HL-60/S4 treated with retinoic acid at 250 ng/mL for 4 days and 3 days (cell line): Measurements from ENCODE around the gene ATP2A2.

Experiments
- in situ Hi-C: fragments of 300-500 bp; cut with MboI; formaldehyde crosslinking; loops from 2 replicates; pipeline ENCODE4 v1.7.0; 2022; ENCODE audit warnings: low sequenced_read_pairs

The ATP2A2 gene

DNA sequence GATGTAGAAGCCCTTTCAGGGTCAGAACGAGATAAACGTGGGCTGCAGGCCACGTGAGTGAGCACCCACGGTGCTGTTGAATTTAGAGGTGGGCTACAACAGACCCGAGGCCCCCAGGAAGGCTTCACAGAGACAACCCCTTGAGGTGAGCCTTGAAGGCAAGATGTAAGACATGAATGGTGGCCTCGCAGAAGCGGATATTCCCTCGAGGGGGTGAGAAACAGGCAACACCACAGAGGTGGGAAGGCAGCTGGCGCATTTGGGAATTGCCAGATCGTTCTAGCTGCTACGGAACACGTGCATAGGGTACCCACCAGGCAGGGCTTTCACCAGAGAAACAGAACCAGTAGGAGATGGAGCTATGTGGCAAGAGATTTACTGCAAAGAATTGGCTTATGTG, 22.6 kb upstream of the ATP2A2 start:
- in situ Hi-C loops: no loop called here

DNA sequence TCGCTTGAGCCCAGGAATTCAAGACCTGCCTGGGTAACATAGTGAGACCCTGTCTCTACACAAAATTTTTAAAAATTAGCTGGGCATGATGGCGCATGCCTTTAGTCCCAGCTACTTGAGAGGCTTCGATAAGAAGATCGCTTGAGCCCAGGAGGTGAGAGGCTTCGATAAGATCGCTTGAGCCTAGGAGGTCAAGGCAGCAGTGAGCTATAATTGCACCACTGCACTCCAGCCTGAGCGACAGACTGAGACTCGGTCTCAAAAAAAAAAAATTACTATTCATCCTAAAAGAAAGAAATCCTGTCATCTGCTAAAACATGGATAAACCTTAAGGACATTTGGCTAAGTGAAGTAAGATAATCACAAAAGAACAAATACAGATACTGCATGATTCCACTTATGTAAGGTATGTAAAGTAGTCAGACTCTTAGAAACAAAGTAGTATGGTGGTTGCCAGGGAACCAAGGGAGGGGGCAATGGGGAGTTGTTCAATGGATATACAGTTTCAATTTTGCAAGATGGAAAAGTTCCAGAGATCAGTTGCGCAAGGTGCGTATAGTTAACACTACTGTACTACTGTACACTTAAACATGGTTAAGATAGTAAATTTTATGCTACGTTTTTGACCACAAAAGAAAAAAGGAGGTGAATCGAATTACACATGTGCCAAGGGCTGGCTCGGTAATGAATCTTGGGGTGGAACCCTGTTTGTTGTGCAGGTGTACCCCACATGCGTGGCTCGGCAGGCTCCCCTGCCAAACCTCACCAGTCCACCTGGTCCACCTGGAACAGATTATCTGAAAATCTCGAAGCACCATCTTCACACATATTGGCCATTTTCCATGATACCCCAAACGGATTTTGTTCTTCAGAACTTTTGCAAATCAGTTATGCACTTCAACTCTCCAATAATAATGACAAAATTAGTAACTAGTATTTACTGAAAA, 18.3 kb upstream of the ATP2A2 start:
- in situ Hi-C loops: no loop called here

DNA sequence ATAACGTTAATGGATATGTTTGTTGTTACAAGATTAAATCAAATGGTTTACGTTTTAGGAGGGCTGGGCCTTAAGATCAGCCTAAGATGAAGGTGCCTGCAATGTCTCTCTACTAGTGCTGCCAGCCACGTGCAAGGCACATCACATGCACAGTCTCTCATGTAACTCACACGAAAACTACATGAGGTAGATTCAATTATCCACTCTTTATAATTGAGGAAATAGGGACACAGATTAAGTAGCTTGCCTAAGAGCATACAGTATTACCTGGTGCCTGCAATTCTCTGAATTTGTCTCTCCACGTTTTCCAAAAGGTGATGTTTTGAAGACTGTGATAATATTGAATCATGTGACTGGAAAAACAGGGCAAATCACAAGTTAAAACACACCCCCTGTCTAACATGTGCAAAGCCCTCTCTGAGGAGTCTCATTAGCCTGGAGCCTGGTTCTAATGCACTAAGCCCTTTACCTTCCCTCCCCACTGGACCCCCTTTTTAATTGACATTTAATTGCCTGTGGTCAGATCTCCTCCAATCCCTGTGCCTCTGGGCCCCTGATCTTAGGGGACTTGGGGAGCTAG, 14.6 kb upstream of the ATP2A2 start:
- in situ Hi-C loops: no loop called here

DNA sequence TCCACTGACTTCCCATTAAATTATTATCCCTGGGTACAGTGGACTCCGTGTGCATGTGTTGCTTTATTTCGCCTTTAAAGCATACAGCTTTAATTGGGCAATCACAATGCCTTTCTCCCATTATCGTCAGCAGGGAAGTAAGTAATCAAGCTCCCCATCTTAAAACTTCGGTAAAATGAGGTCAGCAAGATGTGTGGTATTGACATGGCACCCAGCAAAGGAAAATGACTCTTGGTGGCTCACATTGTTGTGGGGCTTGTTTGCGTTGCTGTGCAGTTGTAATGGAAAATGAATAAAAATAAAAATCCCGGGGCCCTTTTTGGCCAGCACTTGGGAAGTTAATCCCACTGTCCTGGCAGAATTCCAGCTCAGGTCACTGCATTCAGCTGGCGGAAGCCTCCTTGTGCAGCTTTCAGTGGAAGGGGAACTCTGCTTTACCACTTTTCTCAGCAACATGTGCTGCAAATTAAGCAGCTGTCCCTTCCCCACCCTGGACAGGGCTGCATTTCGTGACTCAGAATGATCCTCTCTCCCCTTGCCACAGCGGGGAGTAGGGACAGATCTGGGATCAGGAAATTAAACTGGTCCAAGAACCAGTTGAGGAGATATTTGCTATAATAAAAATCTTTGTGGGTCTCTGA, 13.9 kb upstream of the ATP2A2 start:
- in situ Hi-C loops: no loop called here

DNA sequence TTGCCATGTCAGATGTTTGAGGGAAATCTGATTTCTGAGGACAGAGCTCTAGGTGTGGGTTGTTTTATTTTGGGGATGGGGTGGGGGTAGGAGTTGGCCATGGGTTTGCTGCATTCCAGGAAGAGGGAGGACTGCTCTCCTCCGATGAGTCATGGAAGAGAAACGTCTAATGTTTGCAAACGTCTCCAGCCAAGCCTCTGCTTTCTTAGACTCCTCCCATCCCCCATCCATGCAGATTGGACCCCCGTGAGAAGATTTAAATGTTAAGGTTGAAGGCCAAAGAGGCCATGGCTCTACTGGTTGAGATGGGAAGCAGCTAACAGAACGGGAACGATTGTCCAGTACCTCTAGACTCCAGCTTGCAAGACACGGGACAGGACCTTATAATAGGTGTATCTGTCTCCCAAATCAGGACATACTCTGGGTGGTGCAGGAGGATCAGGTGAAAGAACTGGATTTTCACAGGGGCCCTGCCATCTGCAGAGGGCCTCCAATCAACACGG, 11.4 kb upstream of the ATP2A2 start:
- in situ Hi-C loops: no loop called here

DNA sequence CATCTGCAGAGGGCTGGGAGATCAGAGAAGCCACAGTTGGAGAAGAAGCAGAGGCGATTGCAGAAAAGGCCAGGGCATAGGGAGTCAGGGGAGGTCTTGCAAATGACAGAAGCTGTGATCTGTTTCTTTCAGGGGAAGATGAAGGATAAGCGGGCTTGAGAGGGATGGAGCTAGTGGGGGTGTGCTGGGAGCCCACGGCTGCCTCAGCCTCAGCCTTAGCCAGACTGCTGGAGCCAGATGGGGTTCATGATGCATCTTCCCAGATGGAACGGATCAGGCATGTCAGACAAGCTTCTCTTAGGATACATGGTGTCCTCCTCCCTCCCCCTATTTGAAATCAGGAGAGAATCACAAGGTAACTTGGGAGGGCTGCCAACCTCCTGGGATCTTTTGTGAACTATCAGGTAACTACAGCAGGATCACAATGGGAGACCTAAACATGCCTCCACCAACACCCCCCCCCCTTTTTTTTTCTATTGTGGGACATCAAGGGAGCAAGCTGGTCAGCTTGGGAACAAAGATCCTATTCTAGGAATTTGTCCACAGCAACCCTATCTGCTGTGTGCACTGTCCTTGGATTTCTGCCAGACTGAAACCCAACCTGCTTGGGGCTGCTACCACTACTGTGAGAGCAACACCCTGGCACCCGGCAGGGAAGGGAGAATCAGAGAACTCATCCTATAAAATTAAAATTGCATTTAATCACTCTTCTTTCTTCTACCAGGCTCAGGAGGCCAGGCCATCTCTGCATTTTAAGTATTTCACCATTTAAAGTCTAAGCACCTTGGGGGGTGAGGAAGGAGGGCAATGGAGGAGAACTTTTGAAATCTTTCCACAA, 10.7 kb upstream of the ATP2A2 start:
- in situ Hi-C loops: no loop called here

DNA sequence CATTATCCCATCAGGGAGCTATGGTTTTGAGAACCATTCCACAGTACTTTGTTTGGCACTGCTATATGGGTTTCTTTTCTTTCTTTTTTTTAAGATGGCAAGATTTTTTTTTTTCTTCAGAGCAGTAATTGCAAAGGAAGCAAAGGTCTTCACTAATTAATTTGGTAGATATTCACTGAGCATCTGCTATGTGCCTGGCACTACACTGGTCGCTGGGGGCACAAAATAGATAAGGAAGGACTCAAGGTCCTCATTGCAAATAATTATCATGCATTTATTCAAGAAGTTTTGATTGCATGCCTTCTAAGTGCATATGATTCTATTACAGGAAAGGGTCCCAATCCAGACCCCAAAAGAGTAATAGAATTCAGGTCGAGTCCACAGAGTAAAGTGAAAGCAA, 10.0 kb upstream of the ATP2A2 start:
- in situ Hi-C loops: no loop called here

DNA sequence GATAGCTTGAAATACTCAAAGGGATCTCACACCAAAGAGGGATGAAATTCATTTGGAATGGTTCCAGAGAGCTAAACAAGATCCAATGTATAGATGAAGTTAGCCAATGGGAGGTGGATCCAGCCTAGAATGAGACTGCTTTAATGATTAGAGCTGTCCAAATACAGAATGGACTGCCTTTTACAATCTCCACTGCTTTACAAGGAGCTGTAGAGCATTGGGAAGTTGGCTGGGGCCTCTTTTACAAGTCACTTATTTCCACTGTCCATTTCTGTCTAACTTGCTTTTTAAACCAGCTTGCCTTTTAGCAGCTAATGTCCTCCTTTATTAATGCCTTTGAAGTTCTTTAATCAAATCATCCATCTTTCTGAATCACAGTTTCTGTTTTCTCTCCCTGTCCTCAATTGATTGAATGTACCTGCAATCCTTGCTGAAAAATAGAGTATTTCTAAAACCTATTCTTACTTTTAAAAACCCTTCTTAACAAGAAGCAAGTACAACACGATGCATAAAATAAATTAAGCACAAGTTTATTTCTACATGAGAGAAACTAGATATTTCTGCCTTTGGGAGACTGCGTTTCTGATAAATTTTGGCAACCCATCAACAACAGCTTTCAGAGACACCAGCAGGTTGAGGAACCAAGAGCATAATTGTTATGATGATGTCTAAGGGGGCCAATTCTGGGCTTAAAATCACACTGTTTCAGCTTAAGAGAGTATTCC, 3.4 kb upstream of the ATP2A2 start:
- in situ Hi-C loops: no loop called here

DNA sequence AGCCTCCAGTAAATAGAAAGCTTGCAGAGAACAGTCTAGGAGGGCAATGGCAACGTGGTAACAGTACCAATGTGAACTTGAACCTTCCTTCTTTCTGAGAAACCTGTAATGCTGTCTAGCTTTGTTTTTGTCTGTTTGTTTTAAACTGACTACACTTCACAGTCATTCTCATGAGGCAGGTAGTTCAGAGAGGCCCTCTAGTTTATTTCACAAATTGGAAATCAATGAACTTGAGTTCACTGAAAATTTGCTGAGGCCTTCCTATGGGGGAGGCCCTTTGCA, 2.9 kb upstream of the ATP2A2 start:
- in situ Hi-C loops: no loop called here

DNA sequence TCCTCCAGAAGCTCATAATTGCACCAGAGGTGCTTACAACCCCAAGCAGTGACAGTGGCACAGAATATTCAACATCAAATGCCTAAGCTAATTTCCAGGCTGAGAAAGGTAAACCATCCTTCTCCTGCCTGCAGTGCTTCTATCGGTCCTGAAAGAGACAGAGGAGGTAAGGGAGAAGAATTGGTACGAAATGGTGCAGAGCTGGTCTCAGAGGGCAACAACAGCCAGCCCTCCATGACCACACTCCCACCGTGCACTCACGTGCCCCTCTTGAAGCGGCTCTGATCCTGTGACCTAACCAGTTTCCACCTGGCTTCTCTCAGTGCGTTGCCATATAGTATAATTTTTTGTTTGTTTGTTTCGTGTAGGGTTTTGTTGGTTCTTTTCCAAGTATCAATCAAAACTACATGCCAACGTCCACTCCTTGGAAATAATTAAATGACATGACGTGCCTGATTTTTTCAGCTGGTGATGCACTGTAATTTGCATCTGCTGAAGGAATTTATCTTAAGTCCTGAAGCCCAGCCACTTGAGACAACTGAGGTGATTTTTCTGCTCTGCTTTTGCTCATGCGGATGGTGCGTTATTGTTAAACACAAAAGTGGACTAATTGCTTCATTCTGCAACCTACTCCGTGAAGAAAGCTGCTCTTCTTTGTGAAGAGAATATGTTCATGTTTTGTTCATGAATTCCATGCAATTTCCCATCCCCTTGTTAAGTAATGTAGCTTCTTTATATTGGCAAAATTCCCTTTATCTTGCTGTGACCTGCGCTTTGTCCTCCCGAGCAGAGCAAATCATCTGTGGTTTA, 1.3 kb upstream of the ATP2A2 start:
- in situ Hi-C loops: no loop called here

DNA sequence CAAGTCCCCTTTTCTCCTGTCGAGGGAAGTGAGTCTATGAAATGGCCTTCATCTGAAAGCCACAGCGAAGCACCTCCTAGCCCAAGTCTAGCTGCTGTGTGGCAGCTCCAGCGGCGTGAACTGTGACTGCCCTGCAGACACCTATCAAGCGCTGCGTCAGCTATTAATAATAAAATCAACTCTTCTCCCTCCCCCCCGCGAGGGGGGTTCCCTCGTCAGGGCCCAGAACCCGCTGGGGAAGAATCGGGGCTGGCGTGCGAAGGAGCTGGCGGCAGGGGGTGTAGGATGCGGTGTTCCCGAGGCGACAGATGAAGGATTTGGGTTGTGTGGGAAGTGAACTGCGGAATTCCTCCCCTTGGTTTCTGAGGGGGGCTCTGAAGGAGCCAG, 662 bp upstream of the ATP2A2 start:
- in situ Hi-C loops: no loop called here

DNA sequence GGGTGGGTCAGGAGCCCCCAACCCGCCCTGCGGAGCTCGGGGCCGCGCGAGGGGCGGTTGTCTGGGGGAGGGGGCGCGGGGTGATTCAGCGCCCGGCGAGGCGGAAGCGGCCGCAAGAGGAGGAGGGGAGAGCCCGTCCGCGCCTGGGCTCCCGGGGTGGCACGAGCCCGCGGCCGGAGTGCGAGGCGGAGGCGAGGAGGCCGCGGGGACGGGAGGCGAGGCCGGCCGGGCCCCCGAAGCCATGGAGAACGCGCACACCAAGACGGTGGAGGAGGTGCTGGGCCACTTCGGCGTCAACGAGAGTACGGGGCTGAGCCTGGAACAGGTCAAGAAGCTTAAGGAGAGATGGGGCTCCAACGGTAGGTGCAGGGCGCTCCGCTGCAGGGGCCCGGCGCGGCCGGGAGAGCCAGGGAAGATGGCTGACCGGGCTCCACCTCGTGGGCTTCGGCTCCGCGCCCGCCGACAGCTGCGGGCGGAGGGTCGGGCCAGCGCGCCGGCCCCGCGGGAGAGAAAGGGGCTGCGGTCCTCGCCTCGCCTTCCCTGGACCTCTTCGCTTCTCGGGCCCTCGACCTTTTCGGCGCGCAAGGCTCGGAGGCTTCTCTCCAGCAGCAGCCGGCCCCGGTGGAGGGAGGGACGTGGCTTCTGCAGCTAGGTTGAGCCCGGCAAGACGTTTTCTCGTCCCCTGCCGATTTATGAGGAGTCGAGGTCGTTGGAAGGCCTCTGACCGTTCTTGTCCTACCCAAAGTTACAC, 677 bp downstream of the ATP2A2 start:
- in situ Hi-C loops: no loop called here

DNA sequence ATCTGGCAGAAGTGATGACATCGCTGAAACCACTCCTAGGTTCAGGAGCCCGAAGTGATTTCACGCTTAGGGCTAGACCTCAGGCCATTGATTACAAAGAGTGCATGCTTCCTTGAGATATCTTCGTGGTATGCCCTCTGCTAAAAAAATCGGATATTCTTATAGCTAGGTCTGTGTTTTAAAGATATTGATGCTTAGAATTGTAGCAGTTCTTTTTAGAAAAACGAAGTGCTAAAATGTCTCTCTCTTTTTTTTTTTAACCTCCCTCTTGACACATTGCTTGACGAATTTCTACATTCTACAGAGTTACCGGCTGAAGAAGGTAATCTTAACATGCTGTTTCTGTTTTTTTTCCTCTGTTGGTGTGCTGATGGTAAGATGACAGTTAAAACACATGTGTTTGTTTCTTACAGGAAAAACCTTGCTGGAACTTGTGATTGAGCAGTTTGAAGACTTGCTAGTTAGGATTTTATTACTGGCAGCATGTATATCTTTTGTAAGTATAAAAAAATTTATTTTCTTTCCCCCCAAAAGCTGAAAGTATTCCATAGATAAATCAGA, 1.3 kb downstream of the ATP2A2 start:
- in situ Hi-C loops: no loop called here

DNA sequence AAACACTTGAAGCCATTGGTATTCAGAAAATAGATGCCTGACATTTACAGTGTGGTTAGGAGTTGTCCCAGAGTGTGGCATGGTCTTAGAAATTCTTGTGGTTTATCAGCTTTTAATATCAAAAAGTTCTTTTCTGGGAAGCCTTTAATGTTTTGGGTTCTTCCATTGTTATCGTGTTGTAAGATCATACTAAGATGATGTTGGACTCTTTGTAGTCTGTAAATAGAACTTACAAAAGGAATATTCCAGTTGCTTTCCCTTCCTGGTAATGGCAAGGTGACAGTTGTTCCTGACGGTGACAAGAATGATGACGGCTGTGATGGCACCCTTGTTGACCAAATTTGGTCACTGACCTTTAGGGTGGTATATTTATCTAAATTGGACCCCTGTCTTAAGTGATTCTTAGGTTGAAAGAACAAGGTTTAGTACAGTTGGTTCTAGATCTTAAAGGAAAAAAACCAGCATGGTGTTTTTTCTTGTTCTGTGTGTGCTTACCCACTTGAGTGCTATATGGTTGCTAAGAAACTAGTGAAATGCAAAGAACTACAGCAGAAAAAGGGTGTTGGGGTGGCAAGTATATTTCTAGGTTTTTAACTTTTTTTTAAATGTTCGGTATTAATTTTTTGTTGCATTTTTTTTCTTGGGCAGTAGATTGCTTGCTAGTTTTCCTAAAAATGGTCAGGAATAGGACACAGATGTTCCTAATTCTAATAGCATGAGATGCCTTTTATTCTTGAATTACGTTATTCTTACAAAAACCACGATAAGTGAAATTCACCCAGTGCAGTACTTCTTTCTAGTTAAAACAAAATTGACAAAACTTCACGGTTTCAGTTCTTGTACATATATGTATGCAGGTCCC, 2.1 kb downstream of the ATP2A2 start:
- in situ Hi-C loops: no loop called here

DNA sequence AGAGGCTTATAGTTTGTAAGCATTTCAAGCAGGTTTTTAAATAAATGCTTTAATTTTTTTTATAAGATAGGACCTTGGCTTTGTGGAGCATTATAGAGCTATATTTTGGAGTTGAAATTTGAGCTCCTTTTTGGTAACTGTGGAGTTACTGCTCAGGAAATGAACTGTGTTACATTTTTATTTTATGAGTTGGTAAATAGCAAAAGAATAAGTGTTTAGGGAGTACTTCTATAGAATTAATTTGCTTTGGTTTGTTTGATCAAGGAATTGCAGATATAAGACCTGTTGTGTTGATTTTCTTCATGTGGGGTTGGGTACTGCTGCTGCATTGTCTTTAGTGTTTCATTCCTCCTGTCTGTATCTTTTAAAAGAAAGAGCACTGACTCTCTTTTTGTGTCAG, 3.5 kb downstream of the ATP2A2 start:
- in situ Hi-C loops: no loop called here

DNA sequence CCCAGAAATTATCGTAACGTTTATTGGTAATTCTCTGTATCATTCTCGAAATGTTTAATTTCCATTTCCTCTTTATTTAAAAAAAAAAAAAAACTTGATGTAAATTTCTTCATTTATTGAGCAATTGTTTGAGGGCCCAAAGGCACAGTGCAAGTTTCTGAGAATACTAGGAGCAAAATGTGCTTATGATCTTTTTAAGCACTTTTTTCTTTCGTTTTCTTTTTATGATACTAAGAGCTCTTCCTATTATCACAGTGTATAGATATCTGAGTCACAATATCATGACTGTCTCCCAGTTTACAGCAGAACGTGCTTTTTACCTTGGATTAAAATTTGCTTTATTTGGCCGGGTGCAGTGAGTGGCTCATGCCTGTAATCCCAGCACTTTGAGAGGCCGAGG, 5.6 kb downstream of the ATP2A2 start:
- in situ Hi-C loops: no loop called here

DNA sequence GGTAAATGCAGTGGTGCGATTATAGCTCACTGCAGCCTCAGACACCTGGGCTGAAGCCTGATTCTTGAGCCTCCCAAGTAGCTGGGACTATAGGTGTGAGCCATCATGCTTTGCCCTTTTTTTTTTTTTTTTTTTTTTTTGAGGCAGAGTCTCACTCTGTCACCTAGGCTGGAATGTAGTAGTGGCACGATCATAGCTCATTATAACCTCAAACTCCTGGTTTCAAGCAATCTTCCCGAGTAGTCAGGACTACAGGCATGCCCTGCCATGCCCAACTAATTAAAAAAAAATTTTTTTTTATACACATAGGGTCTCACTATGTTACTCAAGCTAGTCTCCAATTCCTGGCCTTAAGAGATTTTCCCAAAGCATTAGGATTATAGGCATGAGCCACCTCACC, 6.9 kb downstream of the ATP2A2 start:
- in situ Hi-C loops: no loop called here
